Measurements from ENCODE around the gene CFAP65.

GRCh38 chr2:219041252-219041651 is at the start of gene CFAP65:
- TF ChIP-seq CTCF (IDR thresholded peaks at IDR 0.05) (no peak), POLR2AphosphoS5 (IDR thresholded peaks at IDR 0.05) (no peak), EP300 (IDR thresholded peaks at IDR 0.05) (no peak)
